Erythroblast (primary cell): ENCODE data around the gene CD27.

Experiments used
- DNase-seq, 2 experiments: peaks; one replicate each; lab custom pipeline; 2025; lab: John Stamatoyannopoulos, UW
- GATA1 ChIP-seq: IDR thresholded peaks from 2 replicates; pipeline ENCODE4 v1.6.1; 2011; ENCODE audit warnings: low read depth, mild to moderate bottlenecking, control low read depth, low read length, moderate library complexity
- POLR2A ChIP-seq: IDR thresholded peaks from 2 replicates; pipeline ENCODE4 v1.6.1; 2011; ENCODE audit warnings: mild to moderate bottlenecking, low read length

Gene CD27

GRCh38 chr12:6444031-6444430 is 724 bp upstream of the CD27 start:
- no peak for TF ChIP-seq GATA1
- TF ChIP-seq POLR2A = no peak
- DNase-seq = no peak

- TF ChIP-seq GATA1 (no peak), POLR2A (no peak)
- no peak for DNase-seq
These were observed 5.5 kb downstream of the CD27 start for GRCh38 chr12:6450091-6450868.

GRCh38 chr12:6450869-6451347 is 6.2 kb downstream of the CD27 start:
- no peak for TF ChIP-seq GATA1
- TF ChIP-seq POLR2A = no peak
- DNase-seq = peak; percentile 56 to 59

- no peak for TF ChIP-seq GATA1
- peak; percentile 75 for TF ChIP-seq POLR2A
- peak; percentile 83 to 87 for DNase-seq
These were observed 6.8 kb downstream of the CD27 start, which contains the start of gene TAPBPL for GRCh38 chr12:6451348-6452244. Gene TAPBPL (plus strand): TSS chr12:6452042. CDS start chr12:6452249, 207 bp downstream.

- TF ChIP-seq GATA1 (no peak), POLR2A (peak; percentile 25)
- peak; percentile 62 to 65 for DNase-seq
These were observed 7.6 kb downstream of the CD27 start for GRCh38 chr12:6452245-6452943.

GRCh38 chr12:6452944-6453630 is 8.3 kb downstream of the CD27 start:
- DNase-seq = peak in 1 of 2 experiments; percentile 46
- TF ChIP-seq POLR2A (no peak), GATA1 (no peak)

GRCh38 chr12:6457220-6457945 is 12.6 kb downstream of the CD27 start:
- no peak for DNase-seq
- TF ChIP-seq GATA1 (no peak), POLR2A (peak; percentile 12)

- no peak for DNase-seq
- TF ChIP-seq GATA1 (no peak), POLR2A (peak; percentile 46)
These were observed 13.7 kb downstream of the CD27 start for GRCh38 chr12:6458281-6459003.

- no peak for TF ChIP-seq GATA1
- no peak for DNase-seq
These were observed 14.2 kb downstream of the CD27 start for GRCh38 chr12:6459004-6459337.

GRCh38 chr12:6460751-6461371 is 16.1 kb downstream of the CD27 start:
- no peak for DNase-seq

GRCh38 chr12:6461401-6462233 is 16.9 kb downstream of the CD27 start:
- TF ChIP-seq GATA1 = no peak
- no peak for TF ChIP-seq POLR2A
- DNase-seq = no peak

More at GRCh38 chr12:6460751-6461371, 16.1 kb downstream of the CD27 start:
- TF ChIP-seq POLR2A (no peak), GATA1 (no peak)
